ENCODE data around the gene CTXN2.

CTXN2 gene

GRCh38 chr15:48225771-48226170 lies 34.3 kb downstream of the CTXN2 start:
- no peak for DNase-seq

GRCh38 chr15:48230498-48230897 lies 39.0 kb downstream of the CTXN2 start:
- DNase-seq: no peak

GRCh38 chr15:48233246-48233645 lies 41.8 kb downstream of the CTXN2 start:
- DNase-seq: no peak

- no peak for DNase-seq
Observed at GRCh38 chr15:48239334-48239733, 47.9 kb downstream of the CTXN2 start.

GRCh38 chr15:48242015-48242414 lies 50.5 kb downstream of the CTXN2 start:
- peak; percentile 30 for DNase-seq

- no peak for DNase-seq
Observed at GRCh38 chr15:48242535-48242934, 51.1 kb downstream of the CTXN2 start.

GRCh38 chr15:48244921-48245320 lies 53.5 kb downstream of the CTXN2 start:
- no peak for DNase-seq

- DNase-seq: no peak
Observed at GRCh38 chr15:48248414-48248813, 56.9 kb downstream of the CTXN2 start.

GRCh38 chr15:48250640-48251076 lies 59.2 kb downstream of the CTXN2 start:
- peak; percentile 53 for DNase-seq

- DNase-seq: no peak
Observed at GRCh38 chr15:48253172-48253571, 61.7 kb downstream of the CTXN2 start.
